Mucosa of rectum (tissue), 2 donors: ENCODE measurements around the gene FCN2.

Source experiments
- H3K27ac ChIP-seq, 2 donors: one replicate each; pipeline ENCODE4 v1.7.0; 2013; ENCODE audit warnings: inconsistent platforms in 2 of 2, low read depth in 2 of 2, low read length in 2 of 2
- H3K27me3 ChIP-seq, 2 donors: one replicate each; pipeline ENCODE4 v1.7.0; 2013; ENCODE audit warnings: low read length in 2 of 2; ENCODE audit not compliant: control insufficient read depth in 2 of 2, insufficient read depth in 2 of 2
- H3K36me3 ChIP-seq, 2 donors: one replicate each; pipeline ENCODE4 v1.7.0; 2013; ENCODE audit warnings: low read length in 2 of 2; ENCODE audit not compliant: control insufficient read depth in 2 of 2, insufficient read depth in 2 of 2
- H3K4me1 ChIP-seq, 2 donors: one replicate each; pipeline ENCODE4 v1.7.0; 2013; ENCODE audit warnings: low read length in 2 of 2, mild to moderate bottlenecking in 1 of 2; ENCODE audit not compliant: control insufficient read depth in 2 of 2, insufficient read depth in 2 of 2
- H3K4me3 ChIP-seq, 2 donors: one replicate each; pipeline ENCODE4 v1.7.0; 2013; ENCODE audit warnings: low read length in 2 of 2
- H3K9ac ChIP-seq, 2 donors: one replicate each; pipeline ENCODE4 v1.7.0; 2013; ENCODE audit warnings: low read length in 2 of 2, low read depth in 1 of 2, mild to moderate bottlenecking in 1 of 2
- H3K9me3 ChIP-seq, 2 donors: one replicate each; pipeline ENCODE4 v1.7.0; 2013; ENCODE audit warnings: low read length in 2 of 2; ENCODE audit not compliant: control insufficient read depth in 2 of 2
- donor health status: healthy.
- donor health status: Normal muscosa, but diverticular disease.

Gene FCN2

GRCh38 chr9:134837529-134837928 lies 43.1 kb upstream of the FCN2 start:
- no peaks in the 10 kb centered on the region for H3K4me1 ChIP-seq
- H3K36me3 ChIP-seq, result peaks cover 0 to 3% of the 10 kb centered on the region in 2 donors
- no peak overlapping the region for H3K4me3 ChIP-seq
- no peak overlapping the region for H3K27ac ChIP-seq
- H3K27me3 ChIP-seq, result no peaks in the 10 kb centered on the region
- no peak overlapping the region for H3K9ac ChIP-seq
- no peaks in the 10 kb centered on the region for H3K9me3 ChIP-seq

GRCh38 chr9:134838651-134839454 lies 41.8 kb upstream of the FCN2 start:
- Histone ChIP-seq H3K36me3 (peaks cover 0 to 3% of the 10 kb centered on the region in 2 donors), H3K27ac (no peak overlapping the region), H3K9me3 (no peaks in the 10 kb centered on the region), H3K4me3 (no peak overlapping the region), H3K9ac (no peak overlapping the region), H3K27me3 (no peaks in the 10 kb centered on the region), H3K4me1 (no peaks in the 10 kb centered on the region)

GRCh38 chr9:134839455-134840125 lies 41.0 kb upstream of the FCN2 start:
- H3K9me3 ChIP-seq, result no peaks in the 10 kb centered on the region
- H3K36me3 ChIP-seq, result peaks cover 0 to 3% of the 10 kb centered on the region in 2 donors
- H3K4me3 ChIP-seq, result no peak overlapping the region
- no peak overlapping the region for H3K27ac ChIP-seq
- no peaks in the 10 kb centered on the region for H3K4me1 ChIP-seq
- H3K27me3 ChIP-seq, result no peaks in the 10 kb centered on the region
- no peak overlapping the region for H3K9ac ChIP-seq

GRCh38 chr9:134840511-134840910 lies 40.1 kb upstream of the FCN2 start:
- H3K9ac ChIP-seq, result no peak overlapping the region
- H3K27ac ChIP-seq, result no peak overlapping the region
- H3K4me1 ChIP-seq, result no peaks in the 10 kb centered on the region
- no peak overlapping the region for H3K4me3 ChIP-seq
- peaks cover 0 to 3% of the 10 kb centered on the region in 2 donors for H3K36me3 ChIP-seq
- no peaks in the 10 kb centered on the region for H3K27me3 ChIP-seq
- H3K9me3 ChIP-seq, result no peaks in the 10 kb centered on the region

- Histone ChIP-seq H3K4me3 (no peak overlapping the region), H3K9me3 (no peaks in the 10 kb centered on the region), H3K27ac (no peak overlapping the region), H3K9ac (no peak overlapping the region), H3K4me1 (no peaks in the 10 kb centered on the region), H3K36me3 (peaks cover 0 to 3% of the 10 kb centered on the region in 2 donors), H3K27me3 (no peaks in the 10 kb centered on the region)
These were observed 39.3 kb upstream of the FCN2 start for GRCh38 chr9:134841180-134841904.

- Histone ChIP-seq H3K9ac (no peak overlapping the region), H3K27ac (no peak overlapping the region), H3K4me1 (no peaks in the 10 kb centered on the region), H3K4me3 (no peak overlapping the region), H3K9me3 (no peaks in the 10 kb centered on the region), H3K36me3 (peaks cover 0 to 3% of the 10 kb centered on the region in 2 donors), H3K27me3 (no peaks in the 10 kb centered on the region)
These were observed 38.3 kb upstream of the FCN2 start for GRCh38 chr9:134842321-134842720.

- H3K27me3 ChIP-seq, result no peaks in the 10 kb centered on the region
- H3K4me1 ChIP-seq, result no peaks in the 10 kb centered on the region
- no peaks in the 10 kb centered on the region for H3K36me3 ChIP-seq
- no peaks in the 10 kb centered on the region for H3K9me3 ChIP-seq
- no peak overlapping the region for H3K9ac ChIP-seq
- H3K27ac ChIP-seq, result no peak overlapping the region
- no peak overlapping the region for H3K4me3 ChIP-seq
These were observed 36.9 kb upstream of the FCN2 start for GRCh38 chr9:134843740-134844139.

- Histone ChIP-seq H3K9ac (no peak overlapping the region), H3K27me3 (no peaks in the 10 kb centered on the region), H3K9me3 (no peaks in the 10 kb centered on the region), H3K4me3 (no peak overlapping the region), H3K36me3 (no peaks in the 10 kb centered on the region), H3K27ac (no peak overlapping the region), H3K4me1 (no peaks in the 10 kb centered on the region)
These were observed 35.8 kb upstream of the FCN2 start for GRCh38 chr9:134844821-134845220.

GRCh38 chr9:134846187-134846586 lies 34.4 kb upstream of the FCN2 start:
- no peaks in the 10 kb centered on the region for H3K27me3 ChIP-seq
- H3K9me3 ChIP-seq, result no peaks in the 10 kb centered on the region
- H3K27ac ChIP-seq, result no peak overlapping the region
- H3K36me3 ChIP-seq, result no peaks in the 10 kb centered on the region
- H3K9ac ChIP-seq, result no peak overlapping the region
- H3K4me1 ChIP-seq, result no peaks in the 10 kb centered on the region
- no peak overlapping the region for H3K4me3 ChIP-seq

GRCh38 chr9:134846699-134847098 lies 33.9 kb upstream of the FCN2 start:
- Histone ChIP-seq H3K4me1 (no peaks in the 10 kb centered on the region), H3K4me3 (no peak overlapping the region), H3K27ac (no peak overlapping the region)

More at GRCh38 chr9:134846699-134847098, 33.9 kb upstream of the FCN2 start:
- Histone ChIP-seq H3K36me3 (no peaks in the 10 kb centered on the region), H3K27me3 (no peaks in the 10 kb centered on the region), H3K9ac (no peak overlapping the region), H3K9me3 (no peaks in the 10 kb centered on the region)
